CD14-positive monocyte (primary cell): Measurements from ENCODE around the gene CLDN18. TPM values are rescaled to one million over a fixed set of nuclear protein-coding genes. Genes with fewer than 3 reads are reported as not detected.

Source experiments
- DNase-seq, 3 donors: peaks; one replicate each; pipeline ENCODE4 v3.0.0-alpha.2; 2011 to 2022
- H2AFZ ChIP-seq: 2 replicates; pipeline ENCODE4 v1.6.0; 2012; ENCODE audit warnings: mild to moderate bottlenecking, low read depth, low read length, inconsistent platforms; ENCODE audit not compliant: insufficient read depth, poor library complexity, severe bottlenecking
- H3K27ac ChIP-seq, 2 donors: 1 replicate in 1 of 2; 2 replicates in 1 of 2; pipeline ENCODE4 v1.5.1; 2012 to 2013; ENCODE audit warnings: low read length in 2 of 2, control low read depth in 1 of 2, inconsistent platforms in 1 of 2, low read depth in 1 of 2, mild to moderate bottlenecking in 1 of 2
- H3K27me3 ChIP-seq, 2 donors: one replicate each; pipeline versions ENCODE4 v1.6.0 to v1.6.1; 2011 to 2013; ENCODE audit warnings: low read length in 2 of 2; ENCODE audit not compliant: control insufficient read depth in 2 of 2, insufficient read depth in 2 of 2
- H3K36me3 ChIP-seq, 2 donors: replicated peaks in 1 of 2; 1 replicate in 1 of 2; 2 replicates in 1 of 2; pipeline versions ENCODE4 v1.5.1 to v1.6.1; 2012 to 2013; ENCODE audit warnings: low read length in 2 of 2, control low read depth in 1 of 2, inconsistent platforms in 1 of 2, mild to moderate bottlenecking in 1 of 2; ENCODE audit not compliant: insufficient read depth in 2 of 2, control insufficient read depth in 1 of 2
- H3K4me1 ChIP-seq, 2 donors: 1 replicate in 1 of 2; 2 replicates in 1 of 2; pipeline versions ENCODE4 v1.5.1 to v1.6.1; 2012 to 2013; ENCODE audit warnings: low read length in 2 of 2, control low read depth in 1 of 2, inconsistent platforms in 1 of 2, mild to moderate bottlenecking in 1 of 2, moderate library complexity in 1 of 2; ENCODE audit not compliant: insufficient read depth in 2 of 2, control insufficient read depth in 1 of 2
- H3K4me2 ChIP-seq: replicated peaks from 2 replicates; pipeline ENCODE3; 2012; ENCODE audit warnings: low read length, moderate library complexity, mild to moderate bottlenecking; ENCODE audit not compliant: poor library complexity, severe bottlenecking; ENCODE audit errors: extremely low read depth
- H3K4me3 ChIP-seq, 3 experiments: fragments of 200-600 bp in 1 of 3; sonication (generic) in 1 of 3; replicated peaks in 1 of 3; 1 replicate in 2 of 3; 2 replicates in 1 of 3; pipeline ENCODE4 v1.5.1; 2011 to 2013; ENCODE audit warnings: low read length in 3 of 3, mild to moderate bottlenecking in 3 of 3, control low read depth in 2 of 3, low read depth in 2 of 3, inconsistent platforms in 1 of 3, moderate library complexity in 1 of 3
- H3K79me2 ChIP-seq: 2 replicates; pipeline ENCODE4 v1.6.0; 2012; ENCODE audit warnings: mild to moderate bottlenecking, control low read depth, inconsistent platforms, low read length, moderate library complexity; ENCODE audit not compliant: insufficient read depth
- H3K9ac ChIP-seq: 2 replicates; pipeline ENCODE4 v1.6.0; 2017; ENCODE audit warnings: low read length, mild to moderate bottlenecking; ENCODE audit not compliant: insufficient read depth, poor library complexity, severe bottlenecking
- H3K9me3 ChIP-seq, 2 donors: replicated peaks in 1 of 2; 1 replicate in 1 of 2; 2 replicates in 1 of 2; pipeline versions ENCODE4 v1.5.1 to v1.6.1; 2012 to 2013; ENCODE audit warnings: low read length in 2 of 2, control low read depth in 1 of 2; ENCODE audit not compliant: control insufficient read depth in 1 of 2, insufficient read depth in 1 of 2
- H4K20me1 ChIP-seq: 2 replicates; pipeline ENCODE4 v1.6.0; 2012; ENCODE audit warnings: mild to moderate bottlenecking, low read length, control low read depth, moderate library complexity; ENCODE audit not compliant: insufficient read depth
- H3K27ac Mint-ChIP-seq, 7 donors: one replicate each; pipeline ENCODE4 v1.8.0; 2020; ENCODE audit warnings: mild to moderate bottlenecking in 7 of 7, mixed read lengths in 7 of 7, moderate library complexity in 6 of 7, inconsistent platforms in 2 of 7
- H3K27me3 Mint-ChIP-seq, 3 donors: one replicate each; pipeline ENCODE4 v1.8.0; 2021 to 2022; ENCODE audit warnings: low read depth in 3 of 3, mild to moderate bottlenecking in 3 of 3, mixed read lengths in 3 of 3, moderate library complexity in 3 of 3, inconsistent platforms in 1 of 3
- H3K36me3 Mint-ChIP-seq, 2 donors: one replicate each; pipeline ENCODE4 v1.8.0; 2020; ENCODE audit warnings: mixed read lengths in 2 of 2, inconsistent platforms in 1 of 2, mild to moderate bottlenecking in 1 of 2
- H3K4me1 Mint-ChIP-seq: one replicate; pipeline ENCODE4 v1.8.0; 2020; ENCODE audit warnings: mild to moderate bottlenecking, mixed read lengths
- H3K4me3 Mint-ChIP-seq, 2 donors: one replicate each; pipeline ENCODE4 v1.8.0; 2020; ENCODE audit warnings: mild to moderate bottlenecking in 2 of 2, mixed read lengths in 2 of 2, moderate library complexity in 1 of 2
- H3K9me3 Mint-ChIP-seq, 7 donors: one replicate each; pipeline ENCODE4 v1.8.0; 2020 to 2022; ENCODE audit warnings: mixed read lengths in 7 of 7, mild to moderate bottlenecking in 6 of 7, moderate library complexity in 6 of 7, inconsistent platforms in 2 of 7
- CTCF ChIP-seq: fragments of 200-600 bp; IDR thresholded peaks from one replicate; pipeline ENCODE4 v1.8.0; 2022; ENCODE audit warnings: antibody characterized with exemption, mild to moderate bottlenecking
- WGBS: methylation state at CpG from one replicate; pipeline ENCODE4 v1.1.5; 2013; ENCODE audit warnings: missing lambda C conversion rate; ENCODE audit not compliant: insufficient coverage; 5-methylcytosine and 5-hydroxymethylcytosine counted together
- intact Hi-C, 2 donors: fragments of 100-400 bp; cut with micrococcal nuclease; formaldehyde crosslinking; loops; one replicate each; pipeline versions ENCODE4 v1.15.0 to v1.15.1; 2023
- polyA plus RNA-seq, 3 donors: library from polyadenylated mRNA; depleted of rRNA in 1 of 3; unstranded in 2 of 3; stranded (reverse) in 1 of 3; fragments of 300-500 nt in 2 of 3; fragments of >200 nt in 1 of 3; fragmentation: Illumina TruSeq in 2 of 3; gene quantifications; 1 replicate in 2 of 3; 2 replicates in 1 of 3; pipeline ENCODE4 v1.2.3, GENCODE V29; 2012 to 2021

The CLDN18 gene
- polyA plus RNA-seq, 3 donors: not detected

DNA sequence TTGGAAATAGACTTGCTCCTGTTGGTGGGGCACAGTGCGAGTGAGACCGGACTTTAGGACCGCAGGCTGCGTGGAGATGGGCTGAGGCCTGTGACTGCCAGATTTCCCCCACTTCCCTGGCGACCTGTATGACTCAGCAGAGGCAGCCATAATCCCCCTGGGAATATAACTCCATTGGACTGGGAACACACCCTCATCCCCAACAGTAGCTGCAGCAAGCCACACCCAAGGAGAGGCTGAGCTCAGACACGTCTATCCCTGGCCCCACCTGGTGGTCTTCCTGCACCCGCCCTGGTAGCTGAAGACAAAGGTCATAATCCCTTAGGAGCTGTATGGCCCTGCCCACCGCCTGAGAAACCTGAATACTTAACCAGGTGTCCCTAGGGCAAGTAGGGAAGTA, 62.8 kb downstream of the CLDN18 start:
- TF ChIP-seq CTCF: no peak
- no peaks in the 10 kb centered on the region for H3K27me3 ChIP-seq
- intact Hi-C loops: loop anchor here (10.0 kb wide), 2 partner anchors 342 to 852 kb away; no protein-coding TSS in a partner anchor
- Mint-ChIP-seq H3K4me3 (no peak overlapping the region), H3K27me3 (peaks cover 0 to 3% (median 0%) of the 10 kb centered on the region in 3 donors), H3K36me3 (peaks cover 1 to 32% of the 10 kb centered on the region in 2 donors), H3K27ac (no peak overlapping the region), H3K9me3 (peaks cover 0 to 3% (median 0%) of the 10 kb centered on the region in 7 donors), H3K4me1 (peaks cover 1% of the 10 kb centered on the region)
- DNase-seq: no peak
- no peak overlapping the region for H3K4me2 ChIP-seq
- no peaks in the 10 kb centered on the region for H4K20me1 ChIP-seq
- H3K9ac ChIP-seq: no peak overlapping the region
- H3K4me3 ChIP-seq: no peak overlapping the region
- H3K4me1 ChIP-seq: no peaks in the 10 kb centered on the region
- H3K9me3 ChIP-seq: no peaks in the 10 kb centered on the region
- no peaks in the 10 kb centered on the region for H3K79me2 ChIP-seq
- 90% methylated on average over 6 of the region's 8 CpGs for WGBS
- no peak overlapping the region for H2AFZ ChIP-seq
- H3K27ac ChIP-seq: no peak overlapping the region
- H3K36me3 ChIP-seq: no peaks in the 10 kb centered on the region

GRCh38 chr3:138078096-138078495, 68.1 kb downstream of the CLDN18 start:
- Histone ChIP-seq H3K36me3 (no peaks in the 10 kb centered on the region), H3K9ac (no peak overlapping the region), H3K9me3 (no peaks in the 10 kb centered on the region), H3K27me3 (no peaks in the 10 kb centered on the region), H3K27ac (no peak overlapping the region), H3K79me2 (no peaks in the 10 kb centered on the region), H3K4me3 (no peak overlapping the region), H2AFZ (no peak overlapping the region), H3K4me2 (no peak overlapping the region), H4K20me1 (no peaks in the 10 kb centered on the region), H3K4me1 (peaks cover 18 to 34% of the 10 kb centered on the region in 2 donors)
- Mint-ChIP-seq H3K27me3 (peaks cover 0 to 3% (median 0%) of the 10 kb centered on the region in 3 donors), H3K36me3 (peaks cover 1 to 22% of the 10 kb centered on the region in 2 donors), H3K9me3 (peaks cover 0 to 3% (median 0%) of the 10 kb centered on the region in 7 donors), H3K27ac (no peak overlapping the region), H3K4me3 (no peak overlapping the region), H3K4me1 (peaks cover 26% of the 10 kb centered on the region)
- intact Hi-C loops: loop anchor here (10.0 kb wide), 2 partner anchors 337 to 847 kb away; no protein-coding TSS in a partner anchor
- no peak for DNase-seq
- WGBS: 100% methylated on average over 2 of the region's 4 CpGs
- no peak for TF ChIP-seq CTCF
